Adrenal gland (tissue), 12 donors: ENCODE results near the gene YWHAE. TPM values are rescaled to one million over a fixed set of nuclear protein-coding genes. Genes with fewer than 3 reads are reported as not detected.
A peak's percentile ranks its signal among the peaks of the same experiment; 100 is the strongest.

Experiments used
- DNase-seq, 7 donors: peaks; one replicate each; pipeline ENCODE4 v3.0.0-alpha.2; 2019 to 2020
- H3K27ac ChIP-seq, 5 donors: fragments of 200-600 bp; sonication (generic) in 4 of 5; 1 replicate in 3 of 5; 2 replicates in 2 of 5; pipeline versions ENCODE4 v1.5.1 to v1.8.0; 2016 to 2020; ENCODE audit warnings: mild to moderate bottlenecking in 1 of 5
- H3K27me3 ChIP-seq: fragments of 200-600 bp; 2 replicates; pipeline ENCODE4 v1.8.0; 2021
- H3K36me3 ChIP-seq, 2 donors: fragments of 200-600 bp; replicated peaks in 1 of 2; 1 replicate in 1 of 2; 2 replicates in 1 of 2; pipeline versions ENCODE4 v1.5.1 to v1.8.0; 2018 to 2022
- H3K4me1 ChIP-seq, 2 donors: fragments of 200-600 bp; replicated peaks in 1 of 2; 1 replicate in 1 of 2; 2 replicates in 1 of 2; pipeline versions ENCODE4 v1.5.1 to v1.8.0; 2018 to 2021
- H3K4me3 ChIP-seq, 4 donors: fragments of 200-600 bp; sonication (generic) in 3 of 4; one replicate each; pipeline ENCODE4 v1.5.1; 2016 to 2018
- H3K9me3 ChIP-seq, 3 donors: fragments of 200-600 bp; sonication (generic) in 1 of 3; replicated peaks in 1 of 3; 1 replicate in 2 of 3; 2 replicates in 1 of 3; pipeline versions ENCODE4 v1.5.1 to v1.8.0; 2016 to 2021
- POLR2A ChIP-seq, 2 donors: fragments of 450-650 bp; IDR thresholded peaks; one replicate each; pipeline ENCODE4 v1.6.1; 2017; ENCODE audit warnings: antibody characterized with exemption in 2 of 2, mild to moderate bottlenecking in 2 of 2, moderate library complexity in 1 of 2
- WGBS, 4 donors: extraction: QIAGEN DNeasy Blood & Tissue Kit in 2 of 4; methylation state at CpG; one replicate each; pipeline versions ENCODE4 v1.1.5 to v1.1.7; 2013 to 2017; 5-methylcytosine and 5-hydroxymethylcytosine counted together
- intact Hi-C, 2 donors: fragments of 100-400 bp; cut with DNase I; formaldehyde crosslinking; loops; one replicate each; pipeline versions ENCODE4 v1.14.1 to v1.15.0; 2022 to 2023
- polyA plus RNA-seq, 3 donors: library from polyadenylated mRNA; stranded (reverse); fragments of 200-250 nt in 2 of 3; fragments of 350-450 nt in 1 of 3; fragmentation: Illumina TruSeq in 1 of 3; extraction: RNeasy Lipid Tissue Mini Kit (QIAGEN cat#74804) in 1 of 3; gene quantifications; one replicate each; pipeline ENCODE4 v1.2.3, GENCODE V29; 2013 to 2014
- total RNA-seq, 9 donors: library from RNA; depleted of rRNA in 4 of 9; stranded (reverse); fragments of >200 nt in 4 of 9; fragments of 120-200 nt in 1 of 9; fragmentation: NEBNext Ultra II Directional in 1 of 9; extraction: Animal tissue kit (Norgen Biotek cat#: 25700) in 1 of 9; gene quantifications; one replicate each; pipeline versions ENCODE4 v1.1.0 to v1.2.4, GENCODE V29; 2013 to 2023
- TF ChIP-seq, protein P1 (sequence below), 6 experiments: fragments of 450-650 bp in 4 of 6; fragments of 200-600 bp in 2 of 6; sonication (generic) in 1 of 6; IDR thresholded peaks; 1 replicate in 5 of 6; 2 replicates in 1 of 6; pipeline versions ENCODE4 v1.5.1 to v1.8.0; 2016 to 2021; ENCODE audit warnings: antibody characterized with exemption in 6 of 6, mild to moderate bottlenecking in 2 of 6, moderate library complexity in 1 of 6
- donor health status: healthy with polysubstance abuse.
- donor health status: Bipolar disorder and iron deficiency.
- donor health status: DM: yes; HTN: yes; CAD: no.
- donor health status: DM: no; HTN: no; CAD: no.
- donor health status: DM: no; HTN: no; CAD: no.
- donor health status: DM: yes; HTN: yes; CAD: no.

YWHAE gene
- total and polyA plus RNA-seq, 12 donors: 310 to 884 (median 529) TPM

DNA sequence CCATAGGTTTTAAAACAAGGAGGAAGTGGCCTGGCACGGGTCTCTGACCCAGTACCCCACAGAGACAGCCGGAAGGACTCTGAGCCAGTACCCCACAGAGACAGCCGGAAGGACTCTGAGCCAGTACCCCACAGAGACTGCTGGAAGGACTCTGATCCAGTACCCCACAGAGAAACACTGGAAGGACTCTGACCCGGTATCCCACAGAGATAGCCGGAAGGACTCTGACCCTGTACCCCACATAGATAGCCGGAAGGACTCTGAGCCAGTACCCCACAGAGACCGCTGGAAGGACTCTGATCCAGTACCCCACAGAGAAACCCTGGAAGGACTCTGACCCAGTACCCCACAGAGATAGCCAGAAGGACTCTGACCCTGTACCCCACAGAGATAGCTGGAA lies 71.6 kb downstream of the YWHAE start:
- no peaks in the 10 kb centered on the region for H3K36me3 ChIP-seq
- TF ChIP-seq, protein P1, sequence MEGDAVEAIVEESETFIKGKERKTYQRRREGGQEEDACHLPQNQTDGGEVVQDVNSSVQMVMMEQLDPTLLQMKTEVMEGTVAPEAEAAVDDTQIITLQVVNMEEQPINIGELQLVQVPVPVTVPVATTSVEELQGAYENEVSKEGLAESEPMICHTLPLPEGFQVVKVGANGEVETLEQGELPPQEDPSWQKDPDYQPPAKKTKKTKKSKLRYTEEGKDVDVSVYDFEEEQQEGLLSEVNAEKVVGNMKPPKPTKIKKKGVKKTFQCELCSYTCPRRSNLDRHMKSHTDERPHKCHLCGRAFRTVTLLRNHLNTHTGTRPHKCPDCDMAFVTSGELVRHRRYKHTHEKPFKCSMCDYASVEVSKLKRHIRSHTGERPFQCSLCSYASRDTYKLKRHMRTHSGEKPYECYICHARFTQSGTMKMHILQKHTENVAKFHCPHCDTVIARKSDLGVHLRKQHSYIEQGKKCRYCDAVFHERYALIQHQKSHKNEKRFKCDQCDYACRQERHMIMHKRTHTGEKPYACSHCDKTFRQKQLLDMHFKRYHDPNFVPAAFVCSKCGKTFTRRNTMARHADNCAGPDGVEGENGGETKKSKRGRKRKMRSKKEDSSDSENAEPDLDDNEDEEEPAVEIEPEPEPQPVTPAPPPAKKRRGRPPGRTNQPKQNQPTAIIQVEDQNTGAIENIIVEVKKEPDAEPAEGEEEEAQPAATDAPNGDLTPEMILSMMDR (IDR thresholded peaks at IDR 0.05): no peak
- TF ChIP-seq POLR2A (IDR thresholded peaks at IDR 0.05): no peak
- no peaks in the 10 kb centered on the region for H3K9me3 ChIP-seq
- no peaks in the 10 kb centered on the region for H3K27me3 ChIP-seq
- H3K4me1 ChIP-seq: no peaks in the 10 kb centered on the region
- WGBS, 4 donors: 60 to 82% (median 76%) methylated on average over 5 to 7 of the region's 7 CpGs
- H3K4me3 ChIP-seq: no peak overlapping the region
- no peak overlapping the region for H3K27ac ChIP-seq
- intact Hi-C loops: no loop called here
- no peak for DNase-seq

DNA sequence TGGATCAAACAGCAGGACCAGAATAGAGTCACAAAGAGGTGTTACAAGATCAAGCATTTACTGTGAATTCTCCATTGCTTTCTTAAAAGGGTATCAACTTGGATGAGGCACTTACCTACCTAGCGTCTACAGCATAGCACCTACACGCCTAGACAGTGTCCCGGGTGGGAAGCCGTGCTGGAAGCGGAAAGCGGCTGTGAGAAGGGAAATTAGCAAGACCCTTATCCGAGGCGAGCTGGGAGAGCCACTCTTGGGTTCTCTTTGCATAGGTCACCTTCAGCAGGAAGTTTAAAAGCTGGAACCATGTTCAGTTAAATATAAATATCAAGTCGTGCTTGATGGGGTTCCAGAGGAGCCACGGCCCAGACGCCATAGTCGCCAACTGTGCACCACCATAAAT lies 74.3 kb downstream of the YWHAE start:
- DNase-seq: no peak
- H3K9me3 ChIP-seq: no peaks in the 10 kb centered on the region
- H3K36me3 ChIP-seq: no peaks in the 10 kb centered on the region
- H3K27ac ChIP-seq: no peak overlapping the region
- no peaks in the 10 kb centered on the region for H3K4me1 ChIP-seq
- H3K4me3 ChIP-seq: no peak overlapping the region
- no peaks in the 10 kb centered on the region for H3K27me3 ChIP-seq
- WGBS, 4 donors: 76 to 85% (median 84%) methylated on average over 12 of the region's 12 CpGs
- intact Hi-C loops: no loop called here
- TF ChIP-seq, protein P1 (IDR thresholded peaks at IDR 0.05): no peak
- no peak for TF ChIP-seq POLR2A (IDR thresholded peaks at IDR 0.05)

DNA sequence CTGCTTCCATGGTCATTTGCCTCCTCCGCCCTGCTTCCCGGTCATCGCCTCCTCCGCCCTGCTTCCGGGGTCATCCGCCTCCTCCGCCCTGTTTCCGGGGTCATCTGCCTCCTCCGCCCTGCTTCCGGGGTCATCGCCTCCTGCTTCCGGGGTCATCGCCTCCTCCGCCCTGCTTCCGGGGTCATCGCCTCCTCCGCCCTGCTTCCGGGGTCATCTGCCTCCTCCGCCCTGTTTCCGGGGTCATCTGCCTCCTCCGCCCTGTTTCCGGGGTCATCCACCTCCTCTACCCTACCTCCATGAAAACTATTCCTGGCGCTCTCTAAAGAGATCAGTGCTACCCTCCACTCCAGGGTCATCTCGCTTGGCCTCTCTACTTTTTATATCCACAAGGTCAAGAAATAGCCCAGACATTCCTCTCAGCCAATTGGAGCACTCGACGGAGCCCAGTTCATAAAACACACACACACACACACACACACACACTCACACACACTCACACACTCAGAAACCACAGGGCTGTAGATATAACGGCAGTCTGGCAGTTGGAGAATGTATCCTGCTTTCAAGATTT lies 75.7 kb downstream of the YWHAE start:
- no peak overlapping the region for H3K4me3 ChIP-seq
- no peak for TF ChIP-seq POLR2A (IDR thresholded peaks at IDR 0.05)
- TF ChIP-seq, protein P1 (IDR thresholded peaks at IDR 0.05): no peak
- no peak overlapping the region for H3K27ac ChIP-seq
- DNase-seq: peak in 1 of 7 donors; percentile 56
- H3K36me3 ChIP-seq: no peaks in the 10 kb centered on the region
- 66 to 80% (median 73%) methylated on average over 27 of the region's 27 CpGs for WGBS, 4 donors
- no peaks in the 10 kb centered on the region for H3K4me1 ChIP-seq
- intact Hi-C loops: no loop called here
- no peaks in the 10 kb centered on the region for H3K27me3 ChIP-seq
- no peaks in the 10 kb centered on the region for H3K9me3 ChIP-seq

DNA sequence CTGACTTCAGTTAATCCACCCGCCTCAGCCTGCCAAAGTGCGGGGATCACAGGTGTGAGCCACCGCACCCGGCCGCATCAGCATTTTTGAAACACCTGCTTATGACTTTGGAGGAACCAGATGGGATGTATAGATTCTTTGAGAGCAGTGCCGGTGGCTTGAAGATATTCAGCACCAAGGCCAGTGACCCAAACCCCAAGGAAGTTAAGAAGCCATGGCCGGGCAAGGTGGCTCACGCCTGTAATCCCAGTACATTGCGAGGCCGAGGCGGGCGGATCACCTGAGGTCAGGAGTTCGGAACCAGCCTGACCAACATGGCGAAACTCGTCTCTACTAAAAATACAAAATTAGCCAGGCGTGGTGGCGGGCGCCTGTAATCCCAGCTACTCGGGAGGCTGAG lies 76.7 kb downstream of the YWHAE start:
- no peaks in the 10 kb centered on the region for H3K4me1 ChIP-seq
- no peak overlapping the region for H3K4me3 ChIP-seq
- no peak for TF ChIP-seq POLR2A (IDR thresholded peaks at IDR 0.05)
- TF ChIP-seq, protein P1 (IDR thresholded peaks at IDR 0.05): no peak
- no peaks in the 10 kb centered on the region for H3K27me3 ChIP-seq
- no peak overlapping the region for H3K27ac ChIP-seq
- H3K9me3 ChIP-seq: no peaks in the 10 kb centered on the region
- no peaks in the 10 kb centered on the region for H3K36me3 ChIP-seq
- 78 to 86% (median 83%) methylated on average over 19 of the region's 19 CpGs for WGBS, 4 donors
- no peak for DNase-seq
- intact Hi-C loops: no loop called here
